Activated naive CD8-positive, alpha-beta T cell treated with anti-CD3 and anti-CD28 coated beads, Interleukin-2, amount 50 U/mL, for 16 hours (primary cell): ENCODE results near the gene CRAT.
"Not testable (repeated sequence)": the region's sequence is repeated elsewhere in the genome, so short reads cannot be mapped to it uniquely, and the experiment has no call there.

ENCODE experiments used
- DNase-seq: peaks from one replicate; pipeline ENCODE4 v3.0.0-alpha.2; 2020; ENCODE audit warnings: low read depth, low spot score

The CRAT gene

DNA sequence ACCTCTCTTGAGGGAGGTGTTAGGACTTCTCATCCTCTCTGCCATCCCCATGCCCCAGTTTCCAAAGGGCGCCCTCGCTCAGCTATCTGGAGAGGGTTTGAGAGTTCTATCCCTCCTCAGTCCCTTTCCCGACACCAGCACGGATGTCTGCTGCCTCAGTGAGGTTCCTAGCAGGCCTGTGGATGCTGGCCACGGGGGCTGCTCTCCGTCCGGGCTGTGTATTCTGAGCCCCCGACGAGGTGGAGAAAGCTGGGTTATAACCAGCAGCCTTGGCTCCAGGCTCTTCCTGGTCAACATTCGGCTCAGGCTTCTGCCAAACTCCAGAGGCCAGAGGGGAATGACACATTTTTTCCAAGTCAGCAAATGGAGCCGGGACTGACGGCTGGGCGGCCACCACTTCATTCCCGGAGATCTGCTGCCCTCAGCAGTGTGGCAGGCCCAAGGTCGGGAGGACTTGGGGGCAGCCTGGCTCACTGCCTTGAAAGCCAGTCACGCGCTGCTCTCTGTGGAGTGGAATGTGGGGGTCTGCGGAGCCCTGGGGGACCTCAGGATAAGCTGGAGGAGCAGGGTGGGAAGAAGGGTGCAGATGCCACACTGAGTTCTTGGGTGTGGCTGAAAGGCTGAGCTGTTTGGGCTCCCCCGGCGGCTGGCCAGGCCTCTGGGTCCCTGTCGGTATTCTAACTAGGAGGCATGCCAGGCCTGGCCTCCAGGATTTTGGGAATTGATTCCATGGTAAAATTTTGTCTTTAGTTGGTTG, 28.1 kb upstream of the CRAT start:
- DNase-seq = no peak

DNA sequence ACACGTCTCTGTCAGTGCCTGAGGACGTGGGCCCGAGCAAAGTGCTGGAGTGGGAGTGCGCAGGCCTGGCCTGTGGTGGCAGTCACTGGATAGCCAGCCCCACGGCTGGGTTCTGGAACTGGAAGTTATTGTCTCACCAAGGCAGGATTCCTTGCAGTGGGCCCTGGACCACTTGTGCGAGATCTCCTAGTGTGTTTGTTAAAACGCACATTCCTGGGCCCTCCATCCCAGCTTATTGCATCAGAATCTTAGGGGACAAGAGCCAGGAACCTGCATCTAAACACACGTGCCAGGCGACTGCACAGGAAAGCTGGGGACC, 27.5 kb upstream of the CRAT start:
- DNase-seq = no peak

DNA sequence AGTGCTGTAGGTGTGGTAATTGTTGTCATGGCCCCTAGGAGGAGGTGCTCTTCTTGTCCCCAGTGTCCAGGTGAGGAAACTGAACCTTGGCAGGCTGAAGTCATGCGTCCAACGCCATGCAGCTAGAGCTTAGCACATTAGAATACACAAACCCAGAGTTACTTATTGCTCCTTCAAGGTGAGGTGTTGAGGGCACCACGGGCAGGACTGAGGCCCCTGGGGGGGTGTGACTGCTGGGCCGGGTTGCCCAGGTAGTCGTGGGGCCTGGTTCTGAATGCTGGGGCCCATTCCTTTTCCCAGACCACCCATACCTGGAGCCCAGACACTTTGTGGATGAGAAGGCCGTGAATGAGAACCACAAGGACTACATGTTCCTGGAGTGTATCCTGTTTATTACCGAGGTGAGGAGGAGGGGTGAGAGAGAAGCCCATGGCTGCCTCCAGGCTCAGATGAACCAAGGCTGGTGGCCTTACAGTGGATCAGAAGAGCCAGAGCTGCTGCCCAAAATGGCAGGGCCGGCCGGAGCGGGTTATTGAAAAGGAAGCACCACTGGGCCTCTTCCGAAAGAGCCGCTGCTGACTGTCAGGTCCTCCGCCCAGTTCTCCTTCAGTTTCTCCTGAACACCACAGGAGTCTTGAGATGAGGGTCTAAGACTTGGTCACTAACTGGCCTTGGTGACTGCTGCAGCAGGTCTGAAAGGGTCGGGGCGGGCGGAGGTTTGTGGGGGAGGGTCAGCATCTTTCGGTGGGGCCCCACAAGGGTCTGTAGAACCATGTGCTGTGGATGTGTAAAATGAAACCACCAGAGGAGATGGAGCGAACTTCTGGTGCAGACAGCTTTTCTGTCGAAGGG, 26.9 kb upstream of the CRAT start:
- no peak for DNase-seq

DNA sequence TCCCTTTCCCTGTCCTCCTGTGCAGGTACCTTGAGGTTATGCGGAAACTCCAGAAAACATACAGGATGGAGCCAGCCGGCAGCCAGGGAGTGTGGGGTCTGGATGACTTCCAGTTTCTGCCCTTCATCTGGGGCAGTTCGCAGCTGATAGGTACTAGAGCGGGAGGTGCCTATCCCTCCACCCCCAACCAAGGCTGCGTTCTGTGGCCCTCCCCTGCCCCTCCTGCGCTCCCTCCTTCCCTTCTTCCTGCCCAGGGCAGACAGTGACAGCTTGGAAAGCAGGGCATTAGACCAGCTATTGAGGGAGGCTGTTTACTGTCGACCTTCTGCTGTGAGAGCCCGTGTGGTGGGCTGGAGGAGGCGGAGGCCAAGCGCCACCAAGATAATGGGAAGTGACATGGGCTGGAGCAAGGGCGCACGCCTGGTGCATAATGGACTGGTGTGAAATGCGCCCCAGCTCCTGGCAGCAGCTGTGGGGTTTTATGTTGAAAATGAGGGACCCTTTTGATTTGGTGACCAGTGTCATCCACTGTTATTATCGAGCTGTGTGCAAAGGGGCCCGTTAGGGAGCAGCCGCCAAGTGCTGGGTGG, 25.9 kb upstream of the CRAT start:
- no peak for DNase-seq

DNA sequence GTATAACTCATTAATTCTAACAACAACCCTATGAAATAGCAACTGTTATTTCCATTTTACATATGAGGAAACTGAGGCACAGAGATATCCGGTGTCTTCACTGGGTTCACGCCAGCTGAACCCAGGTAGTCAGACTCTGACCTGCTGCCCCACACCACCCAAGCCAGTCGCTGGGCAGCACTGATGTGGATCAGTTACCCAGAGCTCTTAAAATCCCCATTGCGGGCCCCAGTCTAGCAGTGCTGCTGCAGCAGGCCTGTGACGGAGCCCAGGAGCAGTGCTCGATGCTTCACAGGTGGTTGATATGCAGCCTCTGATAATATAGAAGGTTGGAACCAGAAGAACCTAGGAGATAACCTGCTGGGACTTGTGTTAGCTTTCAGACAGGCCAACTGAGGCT, 24.9 kb upstream of the CRAT start:
- DNase-seq = no peak

DNA sequence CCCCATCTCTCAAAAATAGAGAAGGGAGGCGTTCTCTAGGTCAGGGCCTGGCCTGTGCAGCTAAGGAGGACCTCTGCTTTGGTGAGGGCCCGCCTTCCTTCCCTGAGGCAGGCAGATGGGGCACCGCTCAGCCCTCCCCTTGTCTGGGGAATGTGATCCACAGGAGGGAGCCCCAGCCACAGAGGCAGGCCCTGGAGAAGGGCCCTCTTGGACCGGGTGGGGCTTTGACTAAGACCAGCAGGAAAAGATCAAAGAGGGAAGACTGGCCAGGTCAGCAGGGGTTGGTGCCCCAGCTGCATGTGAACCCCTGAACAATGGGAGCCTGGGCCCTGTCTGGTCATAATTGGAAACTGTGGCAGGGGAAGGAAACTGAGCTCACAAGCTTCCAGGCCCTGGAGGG, 22.5 kb upstream of the CRAT start:
- DNase-seq = no peak

DNA sequence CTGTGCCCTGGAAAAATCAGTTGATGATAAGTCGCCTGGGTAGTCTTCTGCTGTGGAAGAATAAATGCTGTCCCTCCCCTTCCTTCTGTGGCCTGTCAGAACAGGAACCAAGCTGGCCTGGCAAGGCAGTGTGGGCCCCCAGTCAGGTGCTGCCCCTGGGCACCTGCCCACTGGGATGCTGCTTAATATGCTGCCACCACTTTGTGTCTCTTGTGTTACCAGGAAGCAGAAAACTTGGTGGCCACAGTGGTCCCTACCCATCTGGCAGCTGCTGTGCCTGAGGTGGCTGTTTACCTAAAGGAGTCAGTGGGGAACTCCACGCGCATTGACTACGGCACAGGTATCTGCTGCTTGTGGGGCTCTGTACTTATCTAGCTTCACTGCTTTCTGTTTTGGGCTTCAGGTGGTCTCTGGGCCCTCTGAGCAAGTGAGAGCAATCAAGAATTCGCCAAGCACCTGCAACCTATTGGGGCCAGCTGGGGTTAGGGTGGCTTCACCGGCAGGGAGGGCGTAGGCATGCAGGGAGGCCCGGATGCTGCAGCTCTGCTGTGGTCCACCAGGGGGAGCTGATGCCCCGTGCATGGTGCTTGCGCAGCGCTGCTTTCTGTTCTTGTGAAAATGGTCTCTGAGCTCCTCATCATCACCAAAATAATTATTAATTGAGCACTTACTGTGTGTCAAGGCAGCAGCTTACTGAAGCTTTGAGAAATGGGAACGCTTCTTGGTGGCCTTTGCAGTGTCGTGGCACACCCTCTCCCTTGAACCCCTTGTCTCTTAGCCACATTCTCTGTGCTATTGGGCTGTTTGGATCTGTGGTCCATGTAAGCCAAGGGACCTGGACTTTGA, 20.9 kb upstream of the CRAT start:
- DNase-seq = peak; percentile 70

DNA sequence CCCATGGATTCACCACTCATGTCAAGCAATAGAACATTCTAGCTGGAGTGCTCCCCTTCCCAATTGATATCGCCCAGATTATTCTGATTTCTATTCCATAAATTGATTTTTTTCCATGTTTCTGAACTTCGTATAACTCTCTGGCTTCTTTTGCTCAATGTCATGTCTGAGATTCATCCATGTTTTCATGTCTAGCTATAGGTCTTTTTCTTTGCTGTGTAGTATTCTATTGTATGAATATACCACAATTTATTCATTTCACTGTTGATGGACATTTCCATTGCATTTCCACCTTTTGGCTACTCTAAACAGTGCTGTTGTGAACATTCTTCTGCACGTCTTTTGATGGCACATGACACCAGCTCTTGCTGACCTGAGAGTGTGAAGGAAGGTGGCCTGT, 20.2 kb upstream of the CRAT start:
- no peak for DNase-seq

DNA sequence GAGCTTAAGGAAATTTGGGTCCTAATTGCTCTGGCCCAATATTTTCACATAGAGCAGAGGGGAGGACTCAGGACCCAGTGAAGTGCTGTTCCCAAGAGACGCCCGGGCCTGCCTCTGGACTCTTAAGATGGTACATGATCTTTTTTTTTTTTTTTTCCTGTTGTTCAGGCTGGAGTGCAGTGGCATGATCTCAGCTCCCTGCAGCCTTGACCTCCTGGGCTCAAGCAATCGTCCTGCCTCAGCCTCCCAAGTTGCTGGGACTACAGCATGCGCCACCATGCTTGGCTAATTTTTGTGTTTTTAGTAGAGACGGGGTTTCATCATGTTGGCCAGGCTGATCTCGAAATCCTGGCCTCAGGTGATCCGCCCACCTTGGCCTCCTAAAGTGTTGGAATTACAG, 19.7 kb upstream of the CRAT start:
- DNase-seq = not testable (repeated sequence)

DNA sequence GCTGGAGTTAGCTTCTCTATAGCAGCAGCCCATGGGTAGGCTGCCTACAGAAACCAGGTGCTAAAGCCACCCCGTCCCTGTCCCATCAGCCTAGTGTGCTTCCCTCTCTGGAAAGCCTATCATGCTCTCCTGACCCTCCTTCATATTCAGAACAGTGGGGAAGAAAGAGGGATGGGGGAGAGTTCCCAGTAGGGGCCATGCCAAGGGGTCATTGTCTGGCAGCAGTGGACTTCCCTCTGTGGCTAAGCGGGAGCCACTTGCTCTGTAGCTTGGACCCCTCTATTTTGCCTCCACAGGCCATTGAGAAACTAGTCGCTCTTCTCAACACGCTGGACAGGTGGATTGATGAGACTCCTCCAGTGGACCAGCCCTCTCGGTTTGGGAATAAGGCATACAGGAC, 18.1 kb upstream of the CRAT start:
- no peak for DNase-seq

DNA sequence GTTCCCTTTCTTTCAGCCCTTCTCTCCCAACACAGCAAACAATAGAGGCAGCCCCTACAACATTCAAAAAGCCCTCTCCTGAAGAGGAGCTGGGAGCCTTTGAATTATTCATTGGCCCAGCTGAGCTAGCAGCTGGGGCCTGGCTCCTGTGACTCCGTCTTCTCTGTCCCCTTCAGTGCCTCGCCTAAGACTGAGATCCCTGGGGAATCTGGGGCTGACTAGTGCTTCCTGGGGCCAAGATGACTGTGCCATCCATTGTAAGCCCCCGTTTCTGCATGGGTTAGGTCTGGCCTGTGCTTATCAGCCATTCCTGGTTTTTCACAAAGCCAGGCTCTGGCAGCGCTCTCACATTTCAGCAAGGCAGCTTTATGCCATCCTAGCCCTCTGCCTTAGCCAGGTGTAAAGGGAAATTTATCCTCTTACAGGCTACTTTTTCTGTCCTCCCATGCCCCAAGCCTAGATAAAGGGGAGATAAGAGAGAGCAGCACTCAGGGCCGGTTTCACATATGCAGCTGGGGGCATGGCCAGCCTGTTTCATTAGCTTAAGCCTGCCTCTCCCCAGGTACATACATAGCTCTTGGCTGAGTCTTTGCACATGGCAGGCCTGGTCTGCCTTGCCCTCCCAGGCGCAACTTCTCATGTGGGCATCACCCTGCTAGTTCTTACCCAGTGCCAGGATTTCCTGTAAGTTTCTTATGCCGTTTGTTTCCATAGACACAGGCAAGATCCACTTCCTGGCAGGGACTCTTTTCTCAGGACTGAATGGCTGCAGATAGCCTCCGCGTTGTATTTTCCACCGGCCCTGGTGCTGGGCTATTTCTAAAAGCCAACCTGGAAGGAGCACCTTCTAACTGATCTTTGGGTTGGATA, 16.4 kb upstream of the CRAT start:
- no peak for DNase-seq

DNA sequence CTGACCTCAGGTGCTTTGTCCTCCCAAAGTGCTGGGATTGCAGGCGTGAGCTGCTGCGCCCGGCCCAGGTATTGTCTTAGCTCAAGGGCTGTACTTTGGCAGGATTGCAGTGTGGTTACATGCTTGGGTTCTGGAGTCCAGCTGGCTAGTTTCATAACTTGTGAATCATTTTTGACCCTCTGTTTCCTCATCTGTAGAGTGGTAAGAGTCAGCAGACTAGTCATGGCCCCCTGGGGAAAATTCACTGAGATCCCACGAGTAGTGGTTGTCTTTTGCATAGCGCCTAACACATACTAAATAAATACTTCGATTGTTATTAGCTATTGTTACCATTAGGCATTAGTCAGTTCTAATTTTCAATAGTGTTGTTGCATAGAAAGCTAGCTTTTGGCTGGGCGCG, 14.9 kb upstream of the CRAT start:
- DNase-seq = no peak

DNA sequence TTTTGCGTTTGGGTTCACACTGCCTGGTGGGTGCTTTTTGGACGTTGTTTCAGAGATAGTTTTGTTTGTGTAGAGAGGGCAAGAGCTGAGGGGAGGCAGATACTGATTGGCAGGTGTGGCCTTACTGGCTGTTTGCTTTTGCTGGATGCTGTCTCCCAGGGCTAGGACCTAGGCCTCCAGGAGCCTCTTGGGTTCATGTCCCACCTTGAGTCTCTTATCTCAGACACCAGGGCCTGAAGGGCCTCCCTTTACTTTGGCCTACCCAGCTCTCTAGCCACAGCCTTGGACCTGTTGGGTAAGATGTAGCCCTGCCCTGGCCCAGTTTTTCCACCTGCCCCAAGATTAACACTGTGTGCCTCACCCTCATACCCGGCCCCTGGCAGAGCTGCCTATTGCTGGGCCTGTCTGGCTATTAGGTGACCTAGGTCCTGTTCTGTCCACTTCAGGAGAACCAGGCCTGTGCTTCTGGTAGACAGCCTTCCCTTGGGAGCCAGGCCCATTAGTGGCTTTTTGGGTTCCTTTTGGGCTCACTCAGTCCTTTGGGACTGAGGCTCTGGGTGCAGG, 14.0 kb upstream of the CRAT start:
- no peak for DNase-seq

DNA sequence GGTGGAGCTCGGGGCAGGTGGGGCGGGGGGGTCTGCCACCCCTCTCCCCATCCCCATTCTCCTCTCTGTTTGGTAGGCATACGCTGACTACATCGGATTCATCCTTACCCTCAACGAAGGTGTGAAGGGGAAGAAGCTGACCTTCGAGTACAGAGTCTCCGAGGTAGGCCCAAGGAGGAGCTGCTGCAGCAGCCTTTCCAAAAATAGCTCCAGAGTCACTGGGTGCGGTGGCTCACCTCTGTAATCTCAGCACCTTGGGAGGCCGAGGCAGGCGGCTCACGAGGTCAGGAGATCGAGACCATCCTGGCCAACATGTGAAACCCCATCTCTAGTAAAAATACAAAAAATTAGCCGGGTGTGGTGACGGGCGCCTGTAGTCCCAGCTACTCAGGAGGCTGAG, 12.4 kb upstream of the CRAT start:
- not testable (repeated sequence) for DNase-seq

DNA sequence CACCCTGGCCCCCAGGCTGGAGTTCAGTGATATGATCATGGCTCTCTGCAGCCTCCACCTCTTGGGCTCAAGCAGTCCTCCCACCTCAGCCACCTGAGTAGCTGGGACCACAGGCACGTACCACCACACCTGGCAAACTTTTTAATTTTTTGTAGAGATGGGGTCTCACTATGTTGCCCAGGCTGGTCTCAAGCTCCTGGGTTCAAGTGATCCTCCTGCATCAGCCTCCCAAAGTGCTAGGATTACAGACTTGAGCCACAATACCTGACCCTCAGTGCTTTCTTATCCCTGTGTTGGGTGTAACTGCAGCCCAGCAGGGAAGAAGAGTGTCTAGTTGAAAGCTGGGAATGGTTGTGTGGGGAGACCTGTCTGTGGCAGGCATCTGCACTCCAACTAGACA, 11.5 kb upstream of the CRAT start:
- DNase-seq = no peak

DNA sequence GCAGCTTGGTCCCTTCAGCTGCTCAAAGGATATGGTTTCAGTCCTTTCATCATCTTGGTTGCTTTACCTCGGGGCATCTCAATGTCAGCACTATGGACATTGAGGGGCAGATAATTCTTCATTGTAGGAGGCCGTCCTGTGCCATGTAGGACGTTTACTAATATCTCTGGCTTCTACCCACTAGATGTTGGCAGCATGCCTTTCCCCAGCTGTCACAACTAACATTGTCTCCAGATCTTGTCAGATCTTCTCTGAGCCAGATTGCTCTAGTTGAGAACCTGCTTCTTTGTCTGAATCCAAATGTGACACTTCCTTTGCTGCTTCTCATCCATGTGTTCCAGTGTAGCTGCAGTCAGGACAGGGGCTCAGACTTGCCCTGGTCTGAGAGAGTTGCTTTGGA, 10.9 kb upstream of the CRAT start:
- DNase-seq = no peak

DNA sequence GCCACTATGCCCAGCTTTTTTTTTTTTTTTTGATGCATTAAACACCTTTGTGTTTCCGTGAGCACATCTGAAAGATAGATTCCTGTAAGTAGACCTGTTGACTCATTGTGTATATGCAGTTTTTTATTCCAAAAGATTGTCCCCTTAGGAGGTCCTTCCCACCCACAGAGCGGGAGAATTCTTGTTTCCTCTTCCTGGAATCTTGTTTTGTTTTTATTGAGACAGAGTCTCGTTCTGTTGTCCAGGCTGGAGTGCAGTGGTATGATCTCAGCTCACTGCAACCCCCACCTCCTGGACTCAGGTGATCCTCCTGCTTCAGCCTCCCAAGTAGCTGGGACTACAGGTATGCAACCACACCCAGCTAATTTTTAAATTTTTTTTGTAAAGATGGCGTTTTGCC, 8.2 kb upstream of the CRAT start:
- no peak for DNase-seq

DNA sequence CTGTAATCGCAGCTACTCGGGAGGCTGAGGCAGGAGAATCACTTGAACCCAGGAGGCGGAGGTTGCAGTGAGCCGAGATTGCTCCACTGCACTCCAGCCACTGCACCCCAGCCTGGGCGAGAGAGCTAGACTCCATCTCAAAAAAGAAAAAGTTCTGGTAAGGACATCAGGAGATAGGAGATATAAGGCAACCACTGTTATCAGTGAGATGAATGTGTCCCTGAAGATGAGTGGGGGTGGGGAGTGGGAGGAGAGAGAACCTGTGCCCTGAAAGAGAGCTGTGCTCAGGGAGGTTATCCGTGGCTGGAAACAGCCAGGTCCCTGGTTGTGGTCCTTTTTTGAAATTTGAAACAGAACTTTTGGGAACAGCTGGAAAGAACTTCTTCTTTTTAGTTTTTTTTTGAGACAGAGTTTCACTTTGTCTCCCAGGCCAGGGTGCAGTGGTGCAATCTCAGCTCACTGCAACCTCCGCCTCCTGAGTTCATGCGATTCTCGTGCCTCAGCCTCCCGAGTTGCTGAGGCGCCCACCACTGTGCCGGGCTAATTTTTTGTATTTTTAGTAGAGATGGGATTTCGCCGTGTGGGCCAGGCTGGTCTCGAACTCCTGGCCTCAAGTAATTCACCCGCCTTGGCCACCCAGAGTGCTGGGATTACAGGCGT, 3.2 kb upstream of the CRAT start:
- no peak for DNase-seq

DNA sequence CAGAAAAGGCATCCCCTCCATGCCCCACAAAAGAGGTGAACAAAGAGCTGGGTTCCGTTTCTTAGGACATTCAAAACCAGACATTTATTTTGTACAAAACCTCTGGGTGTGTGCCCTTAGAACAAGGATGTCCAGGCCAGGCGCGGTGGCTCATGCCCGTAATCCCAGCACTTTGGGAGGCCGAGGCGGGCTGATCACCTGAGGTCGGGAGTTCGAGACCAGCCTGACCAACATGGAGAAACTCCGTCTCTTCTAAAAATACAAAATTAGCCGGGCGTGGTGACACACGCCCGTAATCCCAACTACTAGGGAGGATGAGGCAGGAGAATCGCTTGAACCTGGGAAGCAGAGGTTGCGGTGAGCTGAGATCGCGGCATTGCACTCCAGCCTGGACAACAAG, 1.9 kb upstream of the CRAT start:
- not testable (repeated sequence) for DNase-seq

DNA sequence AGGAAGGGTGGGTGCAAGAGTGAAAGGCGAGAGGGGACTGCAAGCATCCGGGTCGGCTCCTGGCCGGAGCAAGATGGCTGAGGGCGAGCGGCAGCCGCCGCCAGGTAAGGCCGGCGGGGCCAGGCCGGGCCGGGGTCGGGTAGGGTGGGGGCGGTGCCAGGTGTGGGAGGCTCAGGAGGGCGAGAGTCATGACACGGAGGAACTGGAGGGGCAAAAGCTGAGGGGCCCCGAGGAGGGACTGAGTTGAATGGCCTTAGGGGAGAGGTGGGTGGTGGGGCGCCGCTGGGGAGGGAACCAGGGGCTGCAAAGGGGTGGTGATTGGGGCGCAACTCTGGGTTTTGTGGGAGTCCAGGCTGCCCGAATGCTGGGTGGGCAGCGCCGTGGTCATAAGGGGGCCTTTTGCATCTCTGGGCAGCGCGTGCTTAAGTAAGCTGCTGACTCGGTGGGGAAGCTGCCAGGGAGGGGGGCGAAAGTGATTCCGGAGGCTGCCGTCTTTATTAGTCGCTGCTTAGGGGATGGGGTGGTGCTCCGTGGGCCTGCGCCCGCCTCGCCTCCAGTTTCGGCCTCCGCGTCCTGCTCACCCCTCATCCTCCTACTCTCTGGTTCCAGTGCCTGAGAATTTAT, 1.0 kb upstream of the CRAT start:
- no peak for DNase-seq
